A549 (cell line): Measurements from ENCODE around the gene SLC26A8. TPM values are rescaled to one million over a fixed set of nuclear protein-coding genes. Genes with fewer than 3 reads are reported as not detected.

ENCODE experiments used
- ATAC-seq, 2 experiments: fragments of 200-7000 bp in 1 of 2; fragments of >200 bp in 1 of 2; cut with Nextera tagmentation in 1 of 2; cut with Tn5 transposase in 1 of 2; 3 replicates each; pipeline versions ENCODE4 v1.8.0 to v1.9.1; 2018 to 2020; ENCODE audit warnings: mild to moderate bottlenecking in 1 of 2, moderate library complexity in 1 of 2
- CTCF ChIA-PET: fragments of 300-600 bp; sonication (Branson Sonifier 250); formaldehyde crosslinking; extraction: SDS; loops from one replicate; lab custom pipeline; 2021; ENCODE audit warnings: antibody characterized with exemption, inconsistent platforms; lab: Yijun Ruan, JAX
- POLR2A ChIA-PET: fragments of 350-600 bp; formaldehyde crosslinking; extraction: SDS; loops from one replicate; lab custom pipeline; 2021; ENCODE audit warnings: antibody characterized with exemption, inconsistent platforms; lab: Yijun Ruan, JAX
- DNase-seq, 2 experiments: peaks; one replicate each; pipeline versions ENCODE4 v3.0.0 to v3.0.0-alpha.2; 2011 to 2016; ENCODE audit warnings: low read depth in 1 of 2, low spot score in 1 of 2
- FAIRE-seq: peaks from 2 replicates; lab custom pipeline; 2011; peaks lifted over from hg19 to GRCh38; lab: Jason Lieb, UNC
- H3K27ac ChIP-seq, 2 experiments: fragments of >200 bp; sonication (Bioruptor Twin); formaldehyde crosslinking; 3 replicates each; pipeline ENCODE4 v1.5.1; 2016 to 2017
- H3K4me1 ChIP-seq: fragments of >200 bp; sonication (Bioruptor Twin); formaldehyde crosslinking; 3 replicates; pipeline ENCODE4 v1.6.1; 2016
- H3K4me2 ChIP-seq: fragments of >200 bp; sonication (Bioruptor Twin); formaldehyde crosslinking; 3 replicates; pipeline ENCODE4 v1.6.1; 2016
- H3K4me3 ChIP-seq: fragments of >200 bp; sonication (Bioruptor Twin); formaldehyde crosslinking; 3 replicates; pipeline ENCODE4 v1.5.1; 2016
- H3K9me3 ChIP-seq: fragments of >200 bp; sonication (Bioruptor Twin); formaldehyde crosslinking; 3 replicates; pipeline ENCODE4 v1.6.1; 2016
- BHLHE40 ChIP-seq: IDR thresholded peaks from 2 replicates; pipeline ENCODE4 v1.6.1; 2012; ENCODE audit warnings: low read depth, low read length, inconsistent platforms
- CEBPB ChIP-seq, 2 experiments: fragments of >200 bp in 1 of 2; sonication (Bioruptor Twin) in 1 of 2; formaldehyde crosslinking in 1 of 2; IDR thresholded peaks; 2 replicates each; pipeline ENCODE4 v1.6.1; 2012 to 2016
- CHD2 ChIP-seq: fragments of 150-350 bp; IDR thresholded peaks from 2 replicates; pipeline ENCODE4 v1.6.1; 2014; ENCODE audit warnings: low read length; ENCODE audit not compliant: partially characterized antibody
- CHD4 ChIP-seq: fragments of 200-600 bp; sonication (generic); IDR thresholded peaks from 2 replicates; pipeline ENCODE4 v1.6.1; 2016; ENCODE audit warnings: antibody characterized with exemption, mild to moderate bottlenecking, borderline replicate concordance
- EHF ChIP-seq: fragments of 250-450 bp; sonication (Bioruptor Pico); IDR thresholded peaks from 2 replicates; pipeline ENCODE4 v1.5.0; 2020; ENCODE audit warnings: mild to moderate bottlenecking
- KDM5A ChIP-seq: fragments of 200-600 bp; sonication (generic); IDR thresholded peaks from 2 replicates; pipeline ENCODE4 v1.6.1; 2016; ENCODE audit warnings: antibody characterized with exemption, mild to moderate bottlenecking
- MYC ChIP-seq: IDR thresholded peaks from 2 replicates; pipeline ENCODE4 v1.6.1; 2012; ENCODE audit warnings: mild to moderate bottlenecking, inconsistent platforms, low read length, improper control_type of control experiment, borderline replicate concordance
- NPAS2 ChIP-seq: fragments of 250-450 bp; sonication (Bioruptor Pico); IDR thresholded peaks from 2 replicates; pipeline ENCODE4 v1.8.0; 2022; ENCODE audit warnings: mild to moderate bottlenecking, moderate library complexity, borderline replicate concordance
- NR3C1 ChIP-seq: fragments of >200 bp; sonication (Bioruptor Twin); formaldehyde crosslinking; IDR thresholded peaks from 3 replicates; pipeline ENCODE4 v1.6.1; 2017
- RAD21 ChIP-seq, 2 experiments: fragments of >200 bp in 1 of 2; sonication (Bioruptor Twin) in 1 of 2; formaldehyde crosslinking in 1 of 2; IDR thresholded peaks in 1 of 2; conservative IDR thresholded peaks in 1 of 2; 2 replicates in 1 of 2; 3 replicates in 1 of 2; pipeline ENCODE4 v1.6.1; 2012 to 2018; ENCODE audit warnings: inconsistent platforms in 1 of 2
- RCOR1 ChIP-seq: fragments of 150-350 bp; IDR thresholded peaks from 2 replicates; pipeline ENCODE4 v1.6.1; 2014; ENCODE audit warnings: antibody characterized with exemption, low read length, low read depth
- ZFP36 ChIP-seq: fragments of 450-650 bp; IDR thresholded peaks from 2 replicates; pipeline ENCODE4 v1.6.1; 2014; ENCODE audit warnings: borderline replicate concordance; ENCODE audit not compliant: partially characterized antibody
- ZNF302 ChIP-seq: fragments of 250-450 bp; sonication (Bioruptor Pico); IDR thresholded peaks from 2 replicates; pipeline ENCODE4 v1.9.0; 2021; ENCODE audit warnings: inconsistent platforms, mild to moderate bottlenecking, moderate library complexity
- WGBS: methylation state at CpG from one replicate; pipeline ENCODE4 v1.1.6; 2017; ENCODE audit errors: missing lambda C conversion rate; 5-methylcytosine and 5-hydroxymethylcytosine counted together
- polyA plus RNA-seq, 4 experiments: library from polyadenylated mRNA; depleted of rRNA in 3 of 4; stranded (reverse); fragments of >200 nt; fragmentation: RNase III in 1 of 4; extraction: RNeasy Plus Mini Kit Qiagen cat#74134 plus additional on column Dnase treatment in 1 of 4; gene quantifications; 2 replicates in 3 of 4; 3 replicates in 1 of 4; pipeline ENCODE4 v1.2.3, GENCODE V29; 2011 to 2017
- TF ChIP-seq, protein P1 (sequence below): fragments of 200-600 bp; sonication (generic); IDR thresholded peaks from 2 replicates; pipeline ENCODE4 v1.6.1; 2016; ENCODE audit warnings: antibody characterized with exemption, mild to moderate bottlenecking, moderate library complexity
- TF ChIP-seq, protein P2 (sequence below): fragments of >200 bp; sonication (Bioruptor Twin); formaldehyde crosslinking; IDR thresholded peaks from 3 replicates; pipeline ENCODE4 v1.5.1; 2016

The SLC26A8 gene
- polyA plus RNA-seq, 2 of the 4 experiments (the other 2 are of a cell fraction) = not detected

DNA sequence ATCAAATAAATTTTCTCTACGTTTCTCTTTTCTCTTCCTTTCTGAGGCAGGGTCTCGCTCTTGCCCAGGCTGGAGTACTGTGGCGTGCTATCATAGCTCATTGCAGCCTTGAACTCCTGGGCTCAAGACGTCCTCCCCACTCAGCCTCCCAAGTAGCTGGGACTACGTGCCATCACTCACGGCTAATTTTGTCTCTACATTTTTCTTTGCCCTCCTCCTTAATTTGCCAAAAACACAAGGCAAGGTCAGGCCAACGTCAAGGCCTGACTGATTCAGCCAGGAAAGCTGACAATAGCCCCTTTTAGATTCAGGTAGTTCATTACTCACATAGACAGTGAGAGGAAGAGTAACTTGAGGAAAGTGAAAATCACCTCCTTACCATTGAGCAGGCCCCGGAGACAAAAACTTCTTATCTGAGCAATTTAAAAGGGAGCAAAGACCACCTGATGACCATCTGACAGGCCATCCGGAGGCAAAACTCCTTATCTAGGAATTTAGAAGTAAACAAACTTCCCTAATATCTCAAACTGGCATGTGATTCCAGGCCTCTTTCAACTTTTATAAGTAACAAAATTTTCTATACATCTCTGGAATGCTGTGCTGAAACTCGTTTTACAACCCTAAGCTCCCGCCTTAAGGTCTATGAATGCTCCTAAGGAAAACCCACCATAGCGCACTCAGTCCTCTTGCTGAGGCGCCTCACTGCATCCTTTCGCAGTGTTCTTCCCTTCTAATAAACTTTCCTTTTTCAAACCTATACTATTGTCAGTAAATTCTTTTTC, 61.5 kb downstream of the SLC26A8 start:
- FAIRE-seq = no peak
- TF ChIP-seq, protein P1, sequence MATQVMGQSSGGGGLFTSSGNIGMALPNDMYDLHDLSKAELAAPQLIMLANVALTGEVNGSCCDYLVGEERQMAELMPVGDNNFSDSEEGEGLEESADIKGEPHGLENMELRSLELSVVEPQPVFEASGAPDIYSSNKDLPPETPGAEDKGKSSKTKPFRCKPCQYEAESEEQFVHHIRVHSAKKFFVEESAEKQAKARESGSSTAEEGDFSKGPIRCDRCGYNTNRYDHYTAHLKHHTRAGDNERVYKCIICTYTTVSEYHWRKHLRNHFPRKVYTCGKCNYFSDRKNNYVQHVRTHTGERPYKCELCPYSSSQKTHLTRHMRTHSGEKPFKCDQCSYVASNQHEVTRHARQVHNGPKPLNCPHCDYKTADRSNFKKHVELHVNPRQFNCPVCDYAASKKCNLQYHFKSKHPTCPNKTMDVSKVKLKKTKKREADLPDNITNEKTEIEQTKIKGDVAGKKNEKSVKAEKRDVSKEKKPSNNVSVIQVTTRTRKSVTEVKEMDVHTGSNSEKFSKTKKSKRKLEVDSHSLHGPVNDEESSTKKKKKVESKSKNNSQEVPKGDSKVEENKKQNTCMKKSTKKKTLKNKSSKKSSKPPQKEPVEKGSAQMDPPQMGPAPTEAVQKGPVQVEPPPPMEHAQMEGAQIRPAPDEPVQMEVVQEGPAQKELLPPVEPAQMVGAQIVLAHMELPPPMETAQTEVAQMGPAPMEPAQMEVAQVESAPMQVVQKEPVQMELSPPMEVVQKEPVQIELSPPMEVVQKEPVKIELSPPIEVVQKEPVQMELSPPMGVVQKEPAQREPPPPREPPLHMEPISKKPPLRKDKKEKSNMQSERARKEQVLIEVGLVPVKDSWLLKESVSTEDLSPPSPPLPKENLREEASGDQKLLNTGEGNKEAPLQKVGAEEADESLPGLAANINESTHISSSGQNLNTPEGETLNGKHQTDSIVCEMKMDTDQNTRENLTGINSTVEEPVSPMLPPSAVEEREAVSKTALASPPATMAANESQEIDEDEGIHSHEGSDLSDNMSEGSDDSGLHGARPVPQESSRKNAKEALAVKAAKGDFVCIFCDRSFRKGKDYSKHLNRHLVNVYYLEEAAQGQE = no peak
- no peak for TF ChIP-seq ZNF302 (CRISPR knock-in tag)
- TF ChIP-seq ZFP36 = no peak
- no peak for TF ChIP-seq RCOR1
- no peak for TF ChIP-seq EHF (CRISPR knock-in tag)
- no peak overlapping the region for H3K4me3 ChIP-seq
- no peak overlapping the region for H3K27ac ChIP-seq
- 76% methylated on average over 14 of the region's 14 CpGs for WGBS
- ChIA-PET POLR2A (interaction anchor here (0.6 kb wide), 1 partner anchor 127 kb away, joined by 3 read pairs; no protein-coding TSS in a partner anchor), CTCF (no interaction called here)
- H3K4me1 ChIP-seq = peaks cover 8% of the 10 kb centered on the region; the same call in 2 of the 3 replicates
- no peaks in the 10 kb centered on the region for H3K9me3 ChIP-seq
- no peak for DNase-seq
- no peak overlapping the region for H3K4me2 ChIP-seq
- no peak for ATAC-seq

DNA sequence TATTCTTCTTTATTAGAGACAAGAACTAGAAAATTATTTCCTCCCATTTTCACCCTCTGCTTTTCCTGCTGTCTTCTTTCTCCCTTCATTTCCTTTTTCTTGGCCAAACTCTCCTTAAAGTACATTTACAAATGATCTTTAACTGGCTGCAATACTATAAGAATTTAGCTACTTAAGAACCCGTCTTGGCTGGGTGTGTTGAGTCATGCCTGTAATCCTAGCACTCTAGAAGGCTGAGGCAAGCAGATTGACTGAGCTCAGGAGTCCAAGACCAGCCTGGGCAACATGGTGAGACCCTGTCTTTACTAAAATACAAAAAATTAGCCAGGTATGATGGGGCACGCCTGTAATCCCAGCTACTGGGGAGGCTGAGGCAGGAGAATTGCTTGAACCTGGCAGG, 64.3 kb downstream of the SLC26A8 start:
- no peaks in the 10 kb centered on the region for H3K9me3 ChIP-seq
- 15% methylated on average over 2 of the region's 2 CpGs for WGBS
- H3K4me1 ChIP-seq = no peaks in the 10 kb centered on the region
- POLR2A ChIA-PET = no interaction called here
- no peak overlapping the region for H3K27ac ChIP-seq
- no peak for FAIRE-seq
- CTCF ChIA-PET = no interaction called here
- no peak for TF ChIP-seq MYC
- TF ChIP-seq NR3C1 = no peak
- no peak for TF ChIP-seq CHD4
- no peak for TF ChIP-seq KDM5A
- H3K4me2 ChIP-seq = no peak overlapping the region
- no peak for ATAC-seq
- H3K4me3 ChIP-seq = no peak overlapping the region
- no peak for DNase-seq

DNA sequence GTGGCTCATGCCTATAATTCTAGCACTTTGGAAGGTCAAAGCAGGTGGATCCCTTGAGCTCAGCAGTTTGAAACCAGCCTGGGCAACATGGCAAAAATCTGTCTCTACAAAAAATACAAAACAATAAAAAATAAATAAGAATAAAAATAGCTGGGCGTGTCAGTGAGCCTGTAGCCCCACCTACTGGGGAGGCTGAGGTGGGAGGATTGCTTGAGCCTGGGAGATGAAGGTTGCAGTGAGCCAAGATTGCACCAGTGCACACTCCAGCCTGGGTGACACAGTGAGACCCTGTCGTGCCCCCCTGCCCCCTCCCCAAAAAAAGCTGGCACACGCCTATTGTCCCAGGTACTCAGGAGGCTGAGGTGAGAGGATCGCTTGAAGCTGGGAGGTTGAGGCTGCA, 68.5 kb downstream of the SLC26A8 start:
- ATAC-seq = no peak
- WGBS = 43% methylated on average over 4 of the region's 4 CpGs
- Histone ChIP-seq H3K4me1 (peaks cover 6% of the 10 kb centered on the region; the same call in 1 of the 3 replicates), H3K4me3 (no peak overlapping the region), H3K27ac (no peak overlapping the region), H3K4me2 (no peak overlapping the region), H3K9me3 (no peaks in the 10 kb centered on the region)
- no peak for TF ChIP-seq CEBPB (IDR thresholded peaks at IDR 0.05)
- TF ChIP-seq BHLHE40 = no peak
- TF ChIP-seq, protein P2, sequence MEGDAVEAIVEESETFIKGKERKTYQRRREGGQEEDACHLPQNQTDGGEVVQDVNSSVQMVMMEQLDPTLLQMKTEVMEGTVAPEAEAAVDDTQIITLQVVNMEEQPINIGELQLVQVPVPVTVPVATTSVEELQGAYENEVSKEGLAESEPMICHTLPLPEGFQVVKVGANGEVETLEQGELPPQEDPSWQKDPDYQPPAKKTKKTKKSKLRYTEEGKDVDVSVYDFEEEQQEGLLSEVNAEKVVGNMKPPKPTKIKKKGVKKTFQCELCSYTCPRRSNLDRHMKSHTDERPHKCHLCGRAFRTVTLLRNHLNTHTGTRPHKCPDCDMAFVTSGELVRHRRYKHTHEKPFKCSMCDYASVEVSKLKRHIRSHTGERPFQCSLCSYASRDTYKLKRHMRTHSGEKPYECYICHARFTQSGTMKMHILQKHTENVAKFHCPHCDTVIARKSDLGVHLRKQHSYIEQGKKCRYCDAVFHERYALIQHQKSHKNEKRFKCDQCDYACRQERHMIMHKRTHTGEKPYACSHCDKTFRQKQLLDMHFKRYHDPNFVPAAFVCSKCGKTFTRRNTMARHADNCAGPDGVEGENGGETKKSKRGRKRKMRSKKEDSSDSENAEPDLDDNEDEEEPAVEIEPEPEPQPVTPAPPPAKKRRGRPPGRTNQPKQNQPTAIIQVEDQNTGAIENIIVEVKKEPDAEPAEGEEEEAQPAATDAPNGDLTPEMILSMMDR = peak; percentile 26; the same call in 2 of the 3 replicates
- TF ChIP-seq CHD2 = no peak
- TF ChIP-seq NPAS2 = no peak
- TF ChIP-seq EHF (CRISPR knock-in tag) = no peak
- TF ChIP-seq RAD21 (conservative IDR thresholded peaks at IDR 0.05 in 1 of 2, IDR thresholded peaks at IDR 0.05 in 1 of 2) = peak; percentile 31 to 43; a peak in 2 of 5 replicates
- DNase-seq = no peak
- CTCF ChIA-PET = interaction anchor here (0.6 to 1.4 kb wide), 5 partner anchors 71 to 922 kb away, joined by 3 to 6 read pairs (median 3); partner anchors contain the start of gene MAPK14
- no peak for FAIRE-seq
- POLR2A ChIA-PET = no interaction called here
